NCI-H460 (cell line): Measurements from ENCODE around the gene STX7. TPM values are rescaled to one million over a fixed set of nuclear protein-coding genes. Genes with fewer than 3 reads are reported as not detected.

Experiments
- DNase-seq: peaks from one replicate; pipeline ENCODE4 v3.0.0-alpha.2; 2016; ENCODE audit warnings: low read depth; ENCODE audit errors: extremely low read depth
- total RNA-seq: library from RNA; depleted of rRNA; stranded (reverse); fragments of >200 nt; shearing (Covaris generic); gene quantifications from 2 replicates; pipeline ENCODE4 v1.2.3, GENCODE V29; 2014

Gene STX7
- total RNA-seq, 1 experiment from 2014 or later = 10.0 TPM

GRCh38 chr6:132478266-132478665 is 34.6 kb downstream of the STX7 start:
- DNase-seq = no peak

- no peak for DNase-seq
These were observed 36.2 kb downstream of the STX7 start for GRCh38 chr6:132476688-132477087.

- DNase-seq = no peak
These were observed 37.0 kb downstream of the STX7 start for GRCh38 chr6:132475925-132476324.

- no peak for DNase-seq
These were observed 41.1 kb downstream of the STX7 start for GRCh38 chr6:132471787-132472186.

- no peak for DNase-seq
These were observed 46.0 kb downstream of the STX7 start for GRCh38 chr6:132466952-132467351.

DNA sequence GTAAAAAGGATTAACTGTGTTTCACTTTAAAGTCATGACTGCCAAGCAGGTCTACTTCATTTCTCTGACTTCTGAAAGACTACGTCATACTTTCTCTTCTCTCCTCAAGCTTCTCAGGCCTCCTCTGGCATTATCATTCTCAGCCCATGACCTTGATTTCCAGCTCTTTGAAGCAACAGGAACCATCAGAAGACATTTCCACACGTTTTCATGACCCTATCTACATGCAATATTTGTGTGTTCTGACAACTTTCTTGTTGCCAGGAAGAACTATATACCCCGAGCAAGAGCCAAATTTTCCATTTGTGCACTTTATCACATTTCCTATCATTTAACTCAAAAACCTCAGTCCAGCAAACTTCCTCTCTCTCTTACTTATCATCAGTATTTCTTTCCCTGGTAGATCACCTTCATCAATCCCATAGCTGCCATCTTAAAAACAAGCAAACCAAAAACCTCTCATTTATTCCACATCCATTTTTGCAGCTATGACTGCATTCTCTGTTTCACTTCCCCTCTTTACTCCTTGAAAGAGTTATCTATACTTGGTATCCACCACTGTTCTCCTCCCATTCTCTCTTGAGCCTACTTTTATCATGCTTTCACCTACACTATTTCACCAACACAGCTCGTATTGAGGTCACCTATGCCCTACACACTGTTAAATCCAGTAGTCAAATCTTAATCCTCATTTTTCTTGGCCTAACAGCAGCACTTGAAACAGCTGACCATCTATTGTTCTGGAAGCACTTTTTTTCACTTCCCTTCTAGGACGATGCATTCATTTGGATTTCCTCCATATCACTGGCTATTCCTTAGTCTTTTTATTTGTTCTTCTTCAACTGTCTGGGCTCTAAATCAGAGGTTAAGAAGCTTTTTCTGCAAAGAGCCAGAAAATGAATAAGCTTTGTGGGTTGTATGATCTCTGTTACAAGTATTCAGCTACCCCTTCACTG is 47.1 kb downstream of the STX7 start:
- DNase-seq = no peak

DNA sequence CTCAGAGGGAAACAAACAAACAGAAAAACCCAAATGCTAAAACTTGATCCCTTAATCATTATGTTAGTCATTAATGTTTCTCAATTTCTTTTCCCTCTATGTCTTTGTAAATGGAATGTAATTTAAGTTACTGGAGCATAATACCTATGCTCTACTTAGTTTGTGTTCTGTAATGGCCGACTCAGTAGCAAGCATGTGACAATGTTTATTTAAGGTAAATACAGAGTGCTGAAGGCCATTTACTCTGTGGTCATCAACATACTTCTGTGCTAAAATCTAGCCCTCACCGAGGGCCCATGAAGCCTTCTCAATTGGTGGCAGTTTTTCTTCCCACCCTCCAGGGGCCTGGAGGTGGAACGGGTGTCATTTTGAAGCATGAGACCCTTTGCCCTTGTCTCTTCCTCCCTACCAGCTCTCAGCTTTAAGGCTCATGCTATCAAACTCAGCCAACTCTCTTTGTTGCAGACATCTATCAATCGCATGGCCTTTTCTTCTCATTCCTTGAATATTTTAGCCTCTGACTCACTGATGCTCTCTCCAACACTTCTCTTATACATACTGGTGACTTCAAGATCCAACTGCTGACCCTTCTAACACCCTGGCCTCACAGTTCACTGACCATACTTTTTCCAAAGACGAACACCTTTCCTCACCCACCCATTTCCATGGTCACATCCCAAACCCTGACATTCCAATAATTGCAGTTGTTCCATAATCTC is 48.2 kb downstream of the STX7 start:
- no peak for DNase-seq

DNA sequence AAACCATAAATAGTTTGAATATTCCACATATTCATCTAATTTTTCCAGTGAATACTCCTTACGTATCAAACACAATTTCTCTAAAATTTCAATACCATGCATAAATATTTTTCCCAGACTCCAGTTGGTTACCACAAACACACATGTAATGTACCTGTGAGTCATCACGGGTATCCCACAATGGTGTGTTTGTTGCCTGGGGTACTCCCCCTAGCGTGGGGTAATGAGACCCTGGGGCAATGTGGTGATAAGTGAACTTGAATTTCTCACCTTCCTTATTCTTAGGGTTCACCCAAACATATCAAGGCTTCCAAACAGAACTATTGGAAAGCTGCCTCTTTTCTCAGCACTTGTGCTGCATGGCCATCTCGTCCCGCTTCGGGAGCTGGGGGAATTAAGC is 51.0 kb downstream of the STX7 start:
- no peak for DNase-seq

GRCh38 chr6:132459605-132459952 is 53.3 kb downstream of the STX7 start:
- DNase-seq = no peak

- DNase-seq = no peak
These were observed 53.9 kb downstream of the STX7 start for GRCh38 chr6:132458887-132459604.

DNA sequence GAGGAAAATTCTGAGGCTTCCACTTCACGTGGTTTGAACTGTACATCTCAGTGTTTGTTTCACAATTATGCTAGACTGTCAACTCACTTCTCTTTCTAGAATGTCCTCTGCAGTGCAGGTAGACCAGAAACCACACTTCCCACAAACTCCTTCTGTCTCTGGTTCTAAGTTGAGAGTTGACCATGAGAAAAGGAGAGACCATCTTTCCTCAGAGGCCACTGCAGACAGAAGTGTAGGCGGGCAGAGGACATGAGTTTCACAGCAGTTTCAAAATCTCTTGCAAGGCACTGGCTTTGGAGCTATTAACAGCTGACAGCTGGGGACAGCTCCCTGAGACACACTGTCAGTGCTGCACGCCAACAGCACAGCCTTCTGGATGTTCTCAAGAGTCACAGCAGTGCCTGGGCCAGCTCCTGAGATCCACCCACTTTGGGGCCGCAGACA is 56.2 kb downstream of the STX7 start:
- no peak for DNase-seq

- DNase-seq = no peak
These were observed 66.1 kb downstream of the STX7 start for GRCh38 chr6:132446855-132447241.

DNA sequence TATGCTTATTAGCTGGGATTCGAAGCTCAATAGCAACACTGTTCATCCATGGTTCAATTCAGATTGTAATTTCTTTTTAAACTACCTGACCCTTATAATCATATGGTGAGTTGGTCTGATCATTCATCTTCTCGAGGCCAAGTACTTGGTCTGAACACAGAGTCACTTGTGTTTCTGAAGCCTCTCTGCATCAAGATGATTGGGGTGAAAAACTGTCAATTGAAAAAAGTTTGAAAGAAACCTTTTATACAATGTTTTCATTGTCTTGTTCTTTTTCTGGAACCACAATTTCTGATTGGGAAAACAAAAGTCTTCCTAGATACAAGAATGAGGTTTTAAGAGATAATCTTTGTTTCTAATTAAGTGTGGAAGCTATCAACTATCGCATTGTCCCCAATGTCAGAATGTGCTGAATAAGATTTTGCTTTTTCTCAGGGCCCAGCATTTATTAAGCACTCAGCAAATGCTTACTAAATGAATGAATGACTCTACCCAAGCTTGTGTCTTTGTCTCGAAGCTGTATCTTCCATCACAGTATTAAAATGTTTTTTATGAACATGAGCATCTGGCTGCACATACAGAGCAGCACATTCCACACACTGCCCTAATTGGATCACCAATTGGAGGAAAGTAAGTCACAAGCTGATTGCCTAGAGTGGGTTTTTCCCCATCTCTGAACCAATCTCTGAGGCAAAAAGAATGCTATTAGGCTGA is 66.6 kb downstream of the STX7 start:
- DNase-seq = no peak

DNA sequence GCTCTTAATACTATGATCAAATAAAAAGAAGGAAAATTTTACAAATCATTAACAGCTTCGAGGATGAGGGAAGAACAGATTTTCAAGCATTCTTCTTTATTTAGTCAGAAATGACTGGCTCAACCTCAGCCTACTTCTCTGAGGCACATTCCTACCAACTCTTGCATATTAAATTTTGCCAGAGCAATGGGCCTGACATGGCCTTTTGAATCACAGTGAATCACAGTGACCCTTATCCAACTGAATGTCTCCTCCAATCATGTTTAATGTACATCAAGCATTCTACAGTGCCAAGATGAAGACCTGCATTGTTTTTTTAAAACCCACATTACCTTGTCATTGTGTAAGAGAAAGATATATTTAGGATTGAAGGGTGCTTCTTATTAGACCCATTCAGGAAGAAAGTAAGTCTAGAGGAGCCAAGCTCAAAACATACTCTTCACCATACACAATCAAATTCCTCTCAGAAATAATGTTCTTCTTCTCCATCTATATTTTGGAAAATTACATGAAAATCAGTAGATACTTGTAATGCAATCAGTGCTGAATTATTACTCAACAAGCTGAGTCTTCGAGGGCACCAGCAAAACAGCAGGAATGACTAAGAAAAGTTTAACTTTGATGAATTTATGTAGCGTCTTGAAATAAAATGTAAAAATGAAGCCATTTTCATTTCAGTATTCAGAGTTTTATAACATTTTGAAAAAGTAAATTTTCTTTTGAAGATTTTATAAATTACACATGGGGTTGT is 67.5 kb downstream of the STX7 start:
- no peak for DNase-seq

DNA sequence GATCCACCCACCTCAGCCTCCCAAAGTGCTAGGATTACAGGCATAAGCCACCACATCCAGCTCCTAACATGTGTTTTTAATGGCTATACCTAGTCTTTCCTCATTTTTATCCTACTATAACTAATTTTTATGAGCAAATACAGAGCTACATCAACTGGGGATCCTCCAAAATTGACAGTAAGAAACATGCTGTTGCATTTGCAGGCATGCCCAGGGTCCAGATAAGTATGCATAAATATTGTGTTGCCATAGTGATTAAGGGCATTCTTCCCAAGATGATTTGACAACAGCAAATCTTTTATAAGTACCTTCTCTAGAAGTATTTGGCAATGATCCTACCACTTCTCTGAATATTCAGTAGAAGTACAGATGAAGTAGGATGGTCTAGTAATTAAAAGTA is 69.7 kb downstream of the STX7 start:
- no peak for DNase-seq

DNA sequence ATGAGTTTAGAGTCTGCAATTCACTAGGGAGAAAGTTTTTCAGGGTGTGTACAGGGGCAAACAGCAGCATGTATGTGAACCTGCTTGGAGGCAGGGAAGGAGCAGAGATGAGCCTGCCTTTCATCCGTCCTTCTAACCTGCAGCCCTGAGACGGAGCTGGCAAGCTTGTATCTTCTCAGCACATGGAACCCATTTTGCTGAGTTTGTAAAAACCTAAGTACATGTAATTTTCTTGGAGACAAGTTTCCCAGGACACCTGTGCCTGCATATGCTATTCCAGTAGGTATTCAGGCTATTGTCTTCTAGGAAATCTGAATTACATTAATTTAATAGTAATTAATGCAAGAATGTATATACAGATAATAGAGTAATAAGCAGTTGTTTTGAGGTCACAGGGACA is 82.8 kb downstream of the STX7 start:
- no peak for DNase-seq

- DNase-seq = no peak
These were observed 87.7 kb downstream of the STX7 start for GRCh38 chr6:132425176-132425575.

DNA sequence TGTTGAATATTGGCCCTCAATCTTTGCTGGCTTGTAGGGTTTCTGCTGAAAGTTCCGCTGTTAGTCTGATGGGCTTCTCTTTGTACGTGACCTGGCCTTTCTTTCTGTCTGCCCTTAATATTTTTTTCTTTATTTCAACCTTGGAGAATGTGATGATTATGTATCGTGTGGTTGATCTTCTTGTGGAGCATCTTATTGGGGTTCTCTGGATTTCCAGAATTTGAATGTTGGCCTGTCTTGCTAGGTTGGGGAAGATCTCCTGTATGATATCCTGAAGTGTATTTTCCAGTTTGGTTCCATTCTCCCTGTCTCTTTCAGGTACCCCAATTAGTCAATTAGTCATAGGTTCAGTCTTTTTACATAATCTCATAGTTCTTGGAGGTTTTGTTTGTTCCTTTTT is 89.1 kb downstream of the STX7 start:
- DNase-seq = no peak

DNA sequence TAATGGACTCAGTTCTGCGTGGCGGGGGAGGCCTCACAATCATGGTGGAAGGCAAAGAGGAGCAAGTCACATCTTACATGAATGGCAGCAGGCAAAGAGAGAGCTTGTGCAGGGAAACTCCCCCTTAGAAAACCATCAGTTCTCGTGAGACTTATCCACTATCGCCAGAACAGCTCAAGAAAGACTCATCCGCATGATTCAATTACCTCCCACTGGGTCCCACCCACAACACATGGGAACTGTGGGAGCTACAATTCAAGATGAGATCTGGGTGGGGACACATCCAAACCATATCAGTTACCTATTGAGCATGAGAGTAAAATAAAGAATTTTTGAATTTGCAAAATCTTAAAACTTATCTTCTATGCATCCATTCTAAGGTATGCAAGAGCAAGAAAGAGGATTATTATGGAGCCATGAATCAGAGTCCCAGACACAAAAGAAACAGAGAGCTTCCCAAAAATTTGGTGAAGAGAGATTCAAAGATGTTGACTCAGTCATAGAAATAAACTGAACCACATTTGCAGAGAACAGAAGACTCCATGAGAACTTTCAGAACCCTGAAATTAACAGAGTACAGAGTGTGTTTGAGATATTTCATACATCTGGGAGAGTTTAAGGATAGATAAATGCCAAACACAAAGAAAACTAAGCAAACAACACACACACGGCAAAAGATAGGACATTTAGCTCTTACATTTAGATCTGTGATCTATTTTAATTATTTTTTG is 94.5 kb downstream of the STX7 start:
- no peak for DNase-seq
